Muscle of back (tissue), 11 donors: ENCODE results near the gene SUMF2. TPM values are rescaled to one million over a fixed set of nuclear protein-coding genes. Genes with fewer than 3 reads are reported as not detected.
"Not testable (repeated sequence)": the region's sequence is repeated elsewhere in the genome, so short reads cannot be mapped to it uniquely, and the experiment has no call there.

ENCODE experiments used
- DNase-seq, 3 donors: peaks; one replicate each; pipeline versions ENCODE4 v3.0.0 to v3.0.0-alpha.2; 2013
- polyA plus RNA-seq, 10 donors: library from polyadenylated mRNA; unstranded; fragments of 120-200 nt; gene quantifications; one replicate each; pipeline ENCODE4 v1.2.1, GENCODE V29; 2013; ENCODE audit not compliant: insufficient read length in 10 of 10

Gene SUMF2
- polyA plus RNA-seq, 10 donors = 34.5 to 65.8 (median 51.8) TPM

DNA sequence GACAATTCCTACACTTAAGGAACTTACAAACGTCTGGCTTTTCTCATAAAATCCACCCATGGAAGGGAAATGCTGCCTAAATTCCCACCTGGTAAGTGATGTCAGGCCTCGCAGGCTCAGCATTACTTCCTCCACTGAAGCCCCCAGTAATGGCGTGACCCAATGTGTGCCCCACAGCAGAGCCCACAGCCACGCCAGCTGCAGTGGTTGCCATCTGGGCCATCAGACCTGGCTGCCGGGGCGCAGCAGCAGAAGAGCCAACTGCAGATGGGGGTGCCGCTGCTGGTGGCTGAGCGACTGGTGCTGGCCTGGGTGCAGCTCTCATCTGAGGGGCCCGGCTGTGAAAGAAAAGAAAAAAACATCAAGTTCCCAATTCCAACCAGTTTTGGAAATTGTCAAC lies 40.1 kb downstream of the SUMF2 start:
- DNase-seq = not testable (repeated sequence)

DNA sequence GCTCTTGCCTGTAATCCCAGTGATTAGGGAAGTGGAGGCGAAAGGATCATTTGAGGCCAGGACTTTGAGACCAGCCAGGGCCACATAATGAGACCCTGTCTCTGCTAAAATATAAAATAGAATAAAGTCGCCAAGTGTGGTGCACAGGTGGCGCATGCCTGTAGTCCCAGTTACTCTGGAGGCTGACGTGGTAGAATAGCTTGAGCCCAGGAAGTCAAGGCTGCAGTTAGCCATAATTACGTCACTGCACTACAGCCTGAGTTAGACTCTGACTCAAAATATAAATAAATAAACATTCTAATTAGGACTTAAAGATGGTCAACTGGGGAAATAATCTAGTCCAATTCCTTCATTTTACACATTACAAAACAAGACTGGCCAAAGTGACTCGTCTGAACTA lies 41.4 kb downstream of the SUMF2 start:
- peak in 2 of 3 donors; percentile 45 to 49 for DNase-seq

- peak; percentile 99 for DNase-seq
Observed at GRCh38 chr7:56106108-56107073, 42.3 kb downstream of the SUMF2 start, which contains the start of gene CHCHD2. CHCHD2 (minus strand) TSS chr7:56106476; CDS start chr7:56106413, 63 bp downstream.

- DNase-seq = no peak
Observed at GRCh38 chr7:56107954-56108258, 43.8 kb downstream of the SUMF2 start.

DNA sequence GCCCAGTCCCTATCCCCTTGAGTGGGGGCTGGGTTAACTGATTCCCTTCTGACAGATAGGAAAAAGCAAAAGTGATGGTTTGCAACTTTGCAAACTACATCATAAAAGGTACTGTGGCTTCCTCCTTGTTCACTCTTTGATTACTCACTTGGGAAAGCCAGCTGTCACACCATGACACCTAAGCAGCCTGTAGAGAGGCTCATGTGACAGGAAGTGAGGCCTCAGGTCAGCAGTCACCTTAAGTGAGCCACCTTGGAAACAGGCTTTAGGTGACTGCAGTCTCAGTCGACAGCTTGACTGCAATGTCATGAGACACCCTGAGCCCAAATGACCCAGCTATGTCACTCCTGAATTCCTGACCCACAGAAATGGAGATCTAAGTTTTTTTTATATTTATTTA lies 46.5 kb downstream of the SUMF2 start:
- DNase-seq = no peak

- not testable (repeated sequence) for DNase-seq
Observed at GRCh38 chr7:56112244-56112643, 48.2 kb downstream of the SUMF2 start.

DNA sequence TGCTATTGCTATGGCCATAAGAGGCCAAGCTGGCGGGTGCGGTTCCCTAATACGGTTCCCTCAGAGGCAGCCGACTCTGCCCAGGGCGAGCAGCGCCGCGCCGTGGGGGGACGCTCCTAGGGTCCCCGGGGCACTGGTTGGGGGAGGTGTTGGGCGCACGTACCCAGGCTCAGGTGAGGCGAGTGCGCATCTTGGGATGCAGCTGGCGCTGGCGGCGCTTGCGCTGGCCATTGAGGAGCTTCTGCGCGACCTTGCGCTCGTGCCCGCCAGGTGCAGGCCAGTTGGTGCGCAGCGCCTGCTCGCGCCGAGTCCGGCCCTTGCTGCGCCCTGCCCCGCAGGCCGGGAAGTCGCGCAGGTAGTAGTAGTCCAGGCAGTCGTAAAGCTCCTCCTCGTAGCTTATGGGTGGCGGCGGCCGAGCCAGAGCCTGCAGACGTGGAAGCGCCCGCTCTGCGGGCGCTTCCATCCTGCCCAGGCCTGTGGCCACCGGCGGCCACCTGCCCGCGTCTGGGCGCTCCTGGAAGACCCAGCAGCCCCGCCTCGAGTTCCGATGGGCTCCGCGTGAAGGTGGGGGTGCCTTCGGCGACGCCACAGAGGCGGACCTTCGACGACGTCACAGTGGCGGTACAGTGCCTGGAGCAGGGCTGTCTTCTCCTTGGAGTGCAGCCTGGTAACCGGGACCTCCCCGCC lies 51.9 kb downstream of the SUMF2 start, which contains the start of gene NUPR2:
Gene NUPR2, minus strand, starts transcription at position 566 of the 687 bp plus-strand sequence. Its CDS starts 103 bp downstream, at position 463.
- DNase-seq = no peak

DNA sequence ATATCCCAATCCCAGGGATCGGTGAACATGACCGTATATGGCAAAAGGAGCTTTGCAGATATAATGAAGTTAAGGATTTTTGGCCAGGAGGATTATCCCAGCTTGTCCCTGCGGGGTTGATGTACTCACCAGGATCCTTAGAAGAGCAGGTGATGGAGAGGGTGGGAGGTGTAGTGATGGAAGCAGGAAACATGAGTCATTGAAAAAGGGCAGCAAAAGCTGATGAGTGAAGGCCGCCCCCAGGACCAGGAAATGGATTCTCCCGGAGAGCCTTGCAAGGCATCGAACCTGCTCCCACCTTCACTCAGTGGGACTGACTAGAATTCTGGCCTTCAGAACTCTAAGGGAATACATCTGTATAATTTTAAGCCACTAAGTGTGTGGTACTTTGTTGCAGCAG lies 57.4 kb downstream of the SUMF2 start:
- DNase-seq = no peak

DNA sequence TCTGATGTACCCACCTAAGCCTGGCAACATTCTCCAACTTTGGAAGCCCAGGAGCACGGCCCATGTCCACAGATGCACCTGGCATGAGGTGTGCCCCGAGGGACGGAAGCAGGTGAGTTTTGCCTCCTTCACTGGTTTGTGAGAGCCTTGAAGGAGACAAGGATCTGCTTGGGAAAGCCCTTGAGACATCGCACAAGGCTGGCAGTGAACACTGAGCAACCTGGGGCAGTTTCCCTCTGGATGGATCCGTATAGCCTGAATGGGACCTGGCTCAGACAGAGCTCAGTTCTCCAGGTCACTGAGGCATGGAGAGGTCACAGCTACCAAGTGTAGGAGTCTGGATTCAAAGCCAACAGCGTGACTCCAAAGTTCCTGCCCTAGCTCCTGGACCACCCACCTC lies 60.9 kb downstream of the SUMF2 start:
- no peak for DNase-seq

DNA sequence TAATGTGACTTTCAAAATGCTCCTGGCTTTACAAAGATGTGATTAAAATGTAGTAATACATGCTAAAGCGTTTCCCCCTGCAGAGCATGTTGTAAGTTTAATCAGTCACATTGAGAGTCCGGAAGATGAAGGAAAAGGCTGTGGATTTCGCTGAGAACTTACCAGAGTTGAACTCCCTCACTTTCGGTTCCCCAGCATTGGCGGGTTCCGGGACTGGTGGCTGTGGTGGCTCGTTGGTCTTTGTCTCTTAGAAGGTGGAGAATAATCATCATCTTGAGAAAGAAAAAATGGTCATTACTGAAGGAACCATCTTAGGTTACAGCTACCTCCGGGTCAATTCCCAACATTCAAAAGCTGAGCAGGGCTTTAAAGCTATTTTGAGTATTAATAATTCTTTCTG lies 61.7 kb downstream of the SUMF2 start:
- DNase-seq = no peak

GRCh38 chr7:56127241-56127975 lies 63.3 kb downstream of the SUMF2 start:
- DNase-seq = no peak

Other genes starting within 250 kb of the SUMF2 start
- under 1 TPM; 0.05 to 0.39 (median 0.14) TPM for gene SEPTIN14, start 201.5 kb upstream of the SUMF2 start, polyA plus RNA-seq
- gene ZNF713, start 176.8 kb upstream of the SUMF2 start, polyA plus RNA-seq = 1 to 10 TPM; 4.4 to 9.2 (median 7.3) TPM
- 10 to 100 TPM; 12.7 to 16.2 (median 14.7) TPM for gene MRPS17, start 112.4 kb upstream of the SUMF2 start, polyA plus RNA-seq
- gene NIPSNAP2, start 99.7 kb upstream of the SUMF2 start, polyA plus RNA-seq = 100 to 1,000 TPM in 5 of 10 donors, 10 to 100 TPM in 5; 76.0 to 126 (median 101) TPM
- 10 to 100 TPM; 13.3 to 25.5 (median 16.5) TPM for gene PSPH, start 12.8 kb upstream of the SUMF2 start, polyA plus RNA-seq
- gene CCT6A, start 12.5 kb upstream of the SUMF2 start, polyA plus RNA-seq = 100 to 1,000 TPM; 122 to 172 (median 154) TPM
- 10 to 100 TPM; 14.7 to 60.1 (median 27.1) TPM for gene PHKG1, start 28.7 kb downstream of the SUMF2 start, polyA plus RNA-seq
- gene CHCHD2, start 42.2 kb downstream of the SUMF2 start, polyA plus RNA-seq = 100 to 1,000 TPM; 203 to 292 (median 226) TPM
- gene NUPR2, start 52.1 kb downstream of the SUMF2 start, polyA plus RNA-seq = not detected